Left hindlimb (tissue), 1 donor: ENCODE data around the gene SLC35B4.
"Not testable (repeated sequence)": the region's sequence is repeated elsewhere in the genome, so short reads cannot be mapped to it uniquely, and the experiment has no call there.

Experiments
- DNase-seq: peaks from one replicate; pipeline ENCODE4 v3.0.0-alpha.2; 2018

SLC35B4 gene

GRCh38 chr7:134331393-134331792 is 14.7 kb upstream of the SLC35B4 start:
- no peak for DNase-seq

GRCh38 chr7:134330974-134331373 is 14.2 kb upstream of the SLC35B4 start:
- no peak for DNase-seq

GRCh38 chr7:134329614-134330346 is 13.1 kb upstream of the SLC35B4 start:
- DNase-seq: no peak

- DNase-seq: no peak
These were observed 12.2 kb upstream of the SLC35B4 start for GRCh38 chr7:134328900-134329299.

- DNase-seq: no peak
These were observed 11.2 kb upstream of the SLC35B4 start for GRCh38 chr7:134327896-134328295.

- no peak for DNase-seq
These were observed 7.4 kb upstream of the SLC35B4 start for GRCh38 chr7:134324107-134324506.

- no peak for DNase-seq
These were observed 3.5 kb upstream of the SLC35B4 start for GRCh38 chr7:134320201-134320600.

- no peak for DNase-seq
These were observed 1.7 kb upstream of the SLC35B4 start for GRCh38 chr7:134318443-134318842.

GRCh38 chr7:134317434-134317833 is 704 bp upstream of the SLC35B4 start:
- no peak for DNase-seq

- DNase-seq: no peak
These were observed 821 bp downstream of the SLC35B4 start for GRCh38 chr7:134315679-134316538.

- no peak for DNase-seq
These were observed 3.2 kb downstream of the SLC35B4 start for GRCh38 chr7:134313543-134313942.

- DNase-seq: no peak
These were observed 4.0 kb downstream of the SLC35B4 start for GRCh38 chr7:134312717-134313116.

GRCh38 chr7:134311807-134312206 is 4.9 kb downstream of the SLC35B4 start:
- no peak for DNase-seq

- no peak for DNase-seq
These were observed 8.2 kb downstream of the SLC35B4 start for GRCh38 chr7:134308548-134308947.

GRCh38 chr7:134307320-134307719 is 9.4 kb downstream of the SLC35B4 start:
- DNase-seq: no peak

GRCh38 chr7:134302120-134302519 is 14.6 kb downstream of the SLC35B4 start:
- no peak for DNase-seq

- DNase-seq: no peak
These were observed 15.1 kb downstream of the SLC35B4 start for GRCh38 chr7:134301592-134301991.

GRCh38 chr7:134300988-134301387 is 15.7 kb downstream of the SLC35B4 start:
- no peak for DNase-seq

GRCh38 chr7:134298902-134299683 is 17.6 kb downstream of the SLC35B4 start:
- DNase-seq: no peak

GRCh38 chr7:134297489-134297888 is 19.2 kb downstream of the SLC35B4 start:
- no peak for DNase-seq

- DNase-seq: not testable (repeated sequence)
These were observed 20.7 kb downstream of the SLC35B4 start for GRCh38 chr7:134295982-134296381.

- no peak for DNase-seq
These were observed 23.6 kb downstream of the SLC35B4 start for GRCh38 chr7:134293002-134293740.

GRCh38 chr7:134290286-134290685 is 26.4 kb downstream of the SLC35B4 start:
- DNase-seq: no peak
